Panc1 (cell line): ENCODE data around the gene NPRL2. TPM values are rescaled to one million over a fixed set of nuclear protein-coding genes. Genes with fewer than 3 reads are reported as not detected.

Experiments used
- ATAC-seq: fragments of 200-7000 bp; cut with Tn5 transposase; 2 replicates; pipeline ENCODE4 v1.9.1; 2020; ENCODE audit warnings: mild to moderate bottlenecking, moderate library complexity
- BruUV-seq: library from RNA; stranded (reverse); fragments of 400-500 nt; replicated peaks from 2 replicates; lab custom pipeline; 2021; lab: Mats Ljungman, UMichigan
- CTCF ChIA-PET: fragments of 300-600 bp; sonication (Branson Sonifier 250); formaldehyde crosslinking; loops from one replicate; lab custom pipeline; 2022; ENCODE audit warnings: antibody characterized with exemption; lab: Charles Lee
- POLR2A ChIA-PET: fragments of 300-600 bp; sonication (Branson Sonifier 250); formaldehyde crosslinking; loops from one replicate; lab custom pipeline; 2022; ENCODE audit warnings: antibody characterized with exemption; lab: Charles Lee
- DNase-seq: peaks from one replicate; pipeline ENCODE4 v3.0.0-alpha.2; 2010; ENCODE audit warnings: low read depth, low spot score
- H3K27ac ChIP-seq: 2 replicates; pipeline ENCODE4 v1.5.1; 2011; ENCODE audit warnings: mild to moderate bottlenecking, low read length, inconsistent platforms
- H3K27me3 ChIP-seq: fragments of 200-500 bp; sonication (Bioruptor generic); 2 replicates; pipeline ENCODE4 v1.6.0; 2014; ENCODE audit warnings: low read length, inconsistent platforms; ENCODE audit not compliant: control insufficient read depth, insufficient read depth
- H3K36me3 ChIP-seq: fragments of 200-500 bp; sonication (Bioruptor generic); 2 replicates; pipeline ENCODE4 v1.5.1; 2014; ENCODE audit warnings: inconsistent platforms, mild to moderate bottlenecking, low read length, moderate library complexity; ENCODE audit not compliant: control insufficient read depth, insufficient read depth
- H3K4me1 ChIP-seq: 2 replicates; pipeline ENCODE4 v1.5.1; 2011; ENCODE audit warnings: inconsistent platforms, mild to moderate bottlenecking, low read length, moderate library complexity; ENCODE audit not compliant: control insufficient read depth, insufficient read depth
- H3K4me3 ChIP-seq, 2 experiments: 2 replicates each; pipeline ENCODE4 v1.5.1; 2011 to 2012; ENCODE audit warnings: low read depth in 2 of 2, low read length in 2 of 2, mild to moderate bottlenecking in 2 of 2, inconsistent platforms in 1 of 2, moderate library complexity in 1 of 2
- H3K9me3 ChIP-seq: fragments of 200-500 bp; sonication (Bioruptor generic); 2 replicates; pipeline ENCODE4 v1.5.1; 2014; ENCODE audit warnings: low read depth, mild to moderate bottlenecking, inconsistent platforms, low read length, moderate library complexity; ENCODE audit not compliant: control insufficient read depth, insufficient read depth
- CTCF ChIP-seq: fragments of 450-650 bp; IDR thresholded peaks from 2 replicates; pipeline ENCODE4 v1.5.1; 2017; ENCODE audit warnings: mild to moderate bottlenecking
- POLR2AphosphoS5 ChIP-seq: IDR thresholded peaks from 2 replicates; pipeline ENCODE4 v1.6.1; 2012; ENCODE audit warnings: mild to moderate bottlenecking, low read depth, low read length, moderate library complexity
- REST ChIP-seq, 2 experiments: IDR thresholded peaks; 2 replicates each; pipeline ENCODE4 v1.6.1; 2011 to 2012; ENCODE audit warnings: low read depth in 2 of 2, control low read depth in 1 of 2, low read length in 1 of 2, mild to moderate bottlenecking in 1 of 2, moderate library complexity in 1 of 2; ENCODE audit not compliant: insufficient read depth in 1 of 2
- SIN3A ChIP-seq: IDR thresholded peaks from 2 replicates; pipeline ENCODE4 v1.6.1; 2012; ENCODE audit warnings: low read depth, mild to moderate bottlenecking, low read length, moderate library complexity, borderline replicate concordance; ENCODE audit not compliant: insufficient read depth
- TCF7L2 ChIP-seq: IDR thresholded peaks from 2 replicates; pipeline ENCODE4 v1.6.1; 2011; ENCODE audit warnings: mild to moderate bottlenecking, low read depth, low read length, inconsistent platforms
- in situ Hi-C: cut with HindIII; loops from 2 replicates; pipeline ENCODE4 v1.10.0; 2016; ENCODE audit warnings: low sequenced_read_pairs, low pct_unique_long_range_greater_than_20kb
- intact Hi-C: fragments of 100-400 bp; cut with micrococcal nuclease; formaldehyde crosslinking; loops from one replicate; pipeline ENCODE4 v1.10.0; 2022; ENCODE audit not compliant: unreplicated experiment
- total RNA-seq: library from RNA; stranded (reverse); gene quantifications from one replicate; pipeline ENCODE4 v1.2.1, GENCODE V29; 2021; ENCODE audit not compliant: unreplicated experiment

Gene NPRL2
- total RNA-seq, 1 experiment from 2014 or later, result 14.6 TPM

DNA sequence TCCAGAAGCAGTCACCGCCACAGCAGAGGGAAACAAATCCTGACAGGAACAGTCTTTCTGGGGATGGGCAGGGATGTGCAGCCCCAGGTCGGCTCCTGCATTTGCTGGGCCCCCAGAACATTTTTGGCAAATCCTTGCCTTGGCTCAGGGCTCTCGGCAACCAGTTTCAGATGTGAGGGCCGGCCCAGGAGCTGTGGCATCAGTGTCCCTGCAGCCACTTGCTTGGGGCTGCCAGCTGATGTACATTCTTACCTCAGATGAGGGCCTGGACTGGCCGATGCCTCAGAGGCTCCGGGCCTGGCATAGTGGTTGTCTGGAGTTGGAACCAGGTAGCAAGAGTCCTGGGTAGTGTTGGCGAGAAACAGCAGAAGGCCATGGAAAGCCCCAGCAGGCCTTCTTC lies 4.3 kb upstream of the NPRL2 start:
- ChIA-PET CTCF (interaction anchor here (0.5 kb wide), 1 partner anchor 10 kb away, joined by 4 read pairs; no protein-coding TSS in a partner anchor), POLR2A (no interaction called here)
- no peaks in the 10 kb centered on the region for H3K27me3 ChIP-seq
- TF ChIP-seq REST (IDR thresholded peaks at IDR 0.05; ENCODE audit: insufficient read depth in 1 of 2, low read depth in 2 of 2, low read length in 1 of 2) (no peak), POLR2AphosphoS5 (no peak), TCF7L2 (no peak), CTCF (no peak), SIN3A (no peak)
- H3K27ac ChIP-seq, result no peak overlapping the region
- H3K4me3 ChIP-seq, result no peak overlapping the region
- in situ Hi-C loops (no loop called here), intact Hi-C loops (no loop called here)
- H3K9me3 ChIP-seq, result no peaks in the 10 kb centered on the region
- no peak for DNase-seq
- H3K4me1 ChIP-seq, result peaks cover 17% of the 10 kb centered on the region
- no peak for ATAC-seq
- H3K36me3 ChIP-seq, result peaks cover 2% of the 10 kb centered on the region; the same call in 1 of the 2 replicates
- BruUV-seq, result no TSS peak

- Histone ChIP-seq H3K27me3 (no peaks in the 10 kb centered on the region), H3K36me3 (peaks cover 2% of the 10 kb centered on the region; the same call in 1 of the 2 replicates), H3K9me3 (no peaks in the 10 kb centered on the region), H3K27ac (no peak overlapping the region), H3K4me1 (peaks cover 21% of the 10 kb centered on the region), H3K4me3 (no peak overlapping the region)
- intact Hi-C loops, result no loop called here
- POLR2A ChIA-PET, result interaction anchor here (0.5 kb wide), 1 partner anchor 9 kb away, joined by 4 read pairs; no protein-coding TSS in a partner anchor
- in situ Hi-C loops, result no loop called here
- TF ChIP-seq POLR2AphosphoS5 (no peak), REST (IDR thresholded peaks at IDR 0.05; ENCODE audit: insufficient read depth in 1 of 2, low read depth in 2 of 2, low read length in 1 of 2) (no peak), TCF7L2 (no peak), CTCF (no peak), SIN3A (no peak)
- CTCF ChIA-PET, result interaction anchor here (0.5 kb wide), 1 partner anchor 11 kb away, joined by 4 read pairs; no protein-coding TSS in a partner anchor
- DNase-seq (no peak), ATAC-seq (no peak)
- no TSS peak for BruUV-seq
Measured at GRCh38 chr3:50354186-50354764, 3.7 kb upstream of the NPRL2 start.
